ENCODE results near the gene OR4C45.
"Not testable (repeated sequence)": the region's sequence is repeated elsewhere in the genome, so short reads cannot be mapped to it uniquely, and the experiment has no call there.

OR4C45 gene

DNA sequence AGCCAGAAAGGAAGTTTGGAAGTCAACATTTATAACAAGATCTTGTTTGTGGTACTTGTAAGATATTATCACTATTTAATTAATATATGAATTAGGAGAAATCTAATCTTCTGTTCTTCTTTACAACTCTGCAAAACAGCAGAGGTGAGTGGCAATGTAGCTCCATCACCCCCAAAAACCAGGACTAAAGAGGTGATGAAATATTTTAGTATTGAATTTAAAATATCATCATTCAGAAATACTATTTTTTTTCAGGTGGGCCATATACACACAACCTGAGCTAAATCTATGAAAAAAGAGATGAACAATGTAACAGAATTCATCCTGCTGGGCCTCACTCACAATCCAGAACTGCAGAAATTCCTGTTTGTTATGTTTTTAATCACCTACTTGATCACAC, at the start of gene OR4C45:
Gene OR4C45 (plus strand): TSS at position 301 of the 400 bp plus-strand sequence.
- H3K9me3 Mint-ChIP-seq, result peaks cover 30% of the 10 kb centered on the region
- no peak within 1 kb of the TSS for H3K27ac Mint-ChIP-seq
- no peaks in the 10 kb centered on the region for H3K27me3 Mint-ChIP-seq (ENCODE audit: low read depth)
- H3K36me3 Mint-ChIP-seq (ENCODE audit: low read depth), result no peaks in the 10 kb centered on the region
- no peak for DNase-seq (ENCODE audit: low spot score)
- H3K4me1 Mint-ChIP-seq (ENCODE audit: low read depth), result no peaks in the 10 kb centered on the region
- no peak within 1 kb of the TSS for H3K4me3 Mint-ChIP-seq

DNA sequence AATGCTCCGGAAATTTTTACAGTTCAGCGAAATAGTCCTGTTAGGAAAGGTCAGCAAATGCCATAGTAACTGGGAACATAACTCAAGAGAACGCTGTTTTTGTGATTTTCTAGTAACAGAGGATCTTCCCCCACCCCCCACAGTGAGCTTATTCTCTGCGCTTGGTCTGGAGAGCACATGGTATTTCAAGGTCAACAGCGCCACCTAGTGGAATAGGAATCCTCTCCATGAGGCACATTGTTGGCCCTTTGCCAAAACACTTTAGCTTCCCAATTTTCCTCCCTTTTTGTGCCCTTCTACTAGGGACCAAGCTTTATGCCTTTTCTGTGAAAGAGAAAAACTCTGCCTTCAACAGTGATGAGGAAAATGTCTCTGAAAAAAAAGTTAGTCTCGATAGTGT, 37.1 kb upstream of the OR4C45 start:
- H3K4me1 Mint-ChIP-seq (ENCODE audit: low read depth), result no peaks in the 10 kb centered on the region
- no peak overlapping the region for H3K27ac Mint-ChIP-seq
- DNase-seq (ENCODE audit: low spot score), result no peak
- H3K4me3 Mint-ChIP-seq, result no peak overlapping the region
- no peaks in the 10 kb centered on the region for H3K36me3 Mint-ChIP-seq (ENCODE audit: low read depth)
- H3K27me3 Mint-ChIP-seq (ENCODE audit: low read depth), result no peaks in the 10 kb centered on the region
- H3K9me3 Mint-ChIP-seq, result peaks cover 10% of the 10 kb centered on the region

DNA sequence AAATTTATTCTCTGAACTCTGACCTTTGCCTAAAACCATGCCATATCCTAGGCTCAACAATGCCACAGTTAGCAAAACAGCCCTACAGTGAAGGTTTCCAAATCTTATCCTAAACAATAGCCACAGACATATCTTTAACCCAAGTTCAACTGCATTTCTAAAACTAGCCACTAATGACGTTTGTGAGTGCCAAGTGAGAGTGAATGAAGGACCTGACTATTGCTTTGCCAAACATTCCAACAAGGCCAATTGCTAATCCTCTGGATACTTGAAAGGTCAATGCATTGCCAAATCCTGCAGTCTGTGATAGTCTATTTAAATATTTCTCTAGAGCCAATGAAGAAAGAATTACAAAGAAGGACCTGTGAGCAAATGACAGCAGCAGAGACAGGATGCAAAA, 2.5 kb upstream of the OR4C45 start:
- Mint-ChIP-seq H3K27ac (no peak overlapping the region), H3K4me1 (ENCODE audit: low read depth) (no peaks in the 10 kb centered on the region)

DNA sequence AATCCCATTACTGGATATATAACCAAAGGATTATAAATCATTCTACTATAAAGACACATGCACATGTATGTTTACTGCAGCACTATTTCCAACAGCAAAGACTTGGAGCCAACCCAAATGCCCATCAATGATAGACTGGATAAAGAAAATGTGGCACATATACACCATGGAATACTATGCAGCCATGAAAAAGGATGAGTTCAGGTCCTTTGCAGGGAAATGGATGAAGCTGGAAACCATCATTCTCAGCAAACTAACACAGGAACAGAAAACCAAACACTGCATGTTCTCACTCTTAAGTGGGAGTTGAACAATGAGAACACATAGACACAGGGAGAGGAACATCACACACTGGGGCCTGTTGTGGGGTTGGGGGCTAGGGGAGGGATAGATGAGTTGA, 3.6 kb downstream of the OR4C45 start:
- H3K36me3 Mint-ChIP-seq (ENCODE audit: low read depth); H3K4me3 Mint-ChIP-seq; H3K27me3 Mint-ChIP-seq (ENCODE audit: low read depth); DNase-seq (ENCODE audit: low spot score); H3K4me1 Mint-ChIP-seq (ENCODE audit: low read depth); H3K27ac Mint-ChIP-seq: not testable (repeated sequence)
- peaks cover 33% of the 10 kb centered on the region for H3K9me3 Mint-ChIP-seq

More for the DNA sequence above, 2.5 kb upstream of the OR4C45 start:
- no peak for DNase-seq (ENCODE audit: low spot score)
- Mint-ChIP-seq H3K4me3 (no peak overlapping the region), H3K36me3 (ENCODE audit: low read depth) (no peaks in the 10 kb centered on the region), H3K27me3 (ENCODE audit: low read depth) (no peaks in the 10 kb centered on the region), H3K9me3 (peaks cover 49% of the 10 kb centered on the region)

DNA sequence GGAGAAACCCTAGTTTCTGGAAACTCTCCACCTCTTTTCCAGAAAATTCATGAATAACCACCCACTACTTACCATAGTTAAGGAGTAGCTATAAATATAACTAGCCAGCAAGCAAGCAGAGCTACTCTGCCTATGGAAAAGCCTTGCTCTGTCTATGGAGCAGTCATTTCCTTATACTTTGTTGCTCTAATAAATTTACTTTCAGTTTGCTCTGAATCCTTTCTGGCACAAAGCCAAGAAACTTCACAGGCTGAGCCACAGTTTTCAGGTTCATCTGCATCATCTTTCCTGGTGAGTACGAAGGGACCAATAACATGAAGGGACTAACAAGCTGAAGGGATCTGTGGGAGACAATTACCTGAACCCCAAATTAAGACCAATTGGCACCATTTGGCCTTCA, 4.6 kb downstream of the OR4C45 start:
- no peak for DNase-seq (ENCODE audit: low spot score)
- H3K27ac Mint-ChIP-seq, result no peak overlapping the region
- no peaks in the 10 kb centered on the region for H3K27me3 Mint-ChIP-seq (ENCODE audit: low read depth)
- no peaks in the 10 kb centered on the region for H3K4me1 Mint-ChIP-seq (ENCODE audit: low read depth)
- H3K36me3 Mint-ChIP-seq (ENCODE audit: low read depth), result no peaks in the 10 kb centered on the region
- H3K4me3 Mint-ChIP-seq, result no peak overlapping the region
- H3K9me3 Mint-ChIP-seq, result peaks cover 32% of the 10 kb centered on the region

DNA sequence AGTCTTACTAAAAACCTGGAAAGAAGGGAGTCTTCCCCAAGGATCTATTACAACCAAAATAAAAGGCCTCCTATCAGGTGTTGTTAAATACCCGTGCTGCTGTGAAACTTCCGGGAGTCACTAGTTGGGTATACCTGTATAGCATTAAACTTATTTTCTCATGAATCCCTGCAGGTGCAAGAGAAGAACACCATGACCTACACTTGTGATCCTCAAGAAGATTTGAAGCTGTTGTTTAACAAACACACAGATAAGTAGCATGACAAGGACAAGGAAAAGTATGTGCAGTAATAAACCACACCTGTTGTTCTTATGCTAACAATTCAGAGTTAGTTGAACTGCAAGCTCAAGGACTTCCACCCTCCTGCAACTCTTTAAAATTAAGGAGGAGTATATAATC, 12.0 kb downstream of the OR4C45 start:
- H3K4me3 Mint-ChIP-seq, result no peak overlapping the region
- no peaks in the 10 kb centered on the region for H3K36me3 Mint-ChIP-seq (ENCODE audit: low read depth)
- no peaks in the 10 kb centered on the region for H3K4me1 Mint-ChIP-seq (ENCODE audit: low read depth)
- no peaks in the 10 kb centered on the region for H3K27me3 Mint-ChIP-seq (ENCODE audit: low read depth)
- peaks cover 10% of the 10 kb centered on the region for H3K9me3 Mint-ChIP-seq
- no peak for DNase-seq (ENCODE audit: low spot score)
- no peak overlapping the region for H3K27ac Mint-ChIP-seq

DNA sequence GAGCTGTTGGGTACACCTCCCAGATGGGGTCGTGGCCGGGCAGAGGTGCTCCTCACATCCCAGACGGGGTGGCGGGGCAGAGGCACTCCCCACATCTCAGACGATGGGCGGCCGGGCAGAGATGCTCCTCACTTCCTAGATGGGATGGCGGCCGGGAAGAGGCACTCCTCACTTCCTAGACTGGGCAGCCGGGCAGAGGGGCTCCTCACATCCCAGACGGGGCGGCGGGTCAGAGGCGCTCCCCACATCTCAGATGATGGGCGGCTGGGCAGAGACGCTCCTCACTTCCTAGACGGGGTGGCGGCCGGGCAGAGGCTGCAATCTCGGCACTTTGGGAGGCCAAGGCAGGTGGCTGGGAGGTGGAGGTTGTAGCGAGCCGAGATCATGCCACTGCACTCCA, 30.4 kb downstream of the OR4C45 start:
- H3K4me3 Mint-ChIP-seq; H3K36me3 Mint-ChIP-seq (ENCODE audit: low read depth); DNase-seq (ENCODE audit: low spot score); H3K27ac Mint-ChIP-seq; H3K27me3 Mint-ChIP-seq (ENCODE audit: low read depth); H3K4me1 Mint-ChIP-seq (ENCODE audit: low read depth): not testable (repeated sequence)
- peaks cover 28% of the 10 kb centered on the region for H3K9me3 Mint-ChIP-seq

DNA sequence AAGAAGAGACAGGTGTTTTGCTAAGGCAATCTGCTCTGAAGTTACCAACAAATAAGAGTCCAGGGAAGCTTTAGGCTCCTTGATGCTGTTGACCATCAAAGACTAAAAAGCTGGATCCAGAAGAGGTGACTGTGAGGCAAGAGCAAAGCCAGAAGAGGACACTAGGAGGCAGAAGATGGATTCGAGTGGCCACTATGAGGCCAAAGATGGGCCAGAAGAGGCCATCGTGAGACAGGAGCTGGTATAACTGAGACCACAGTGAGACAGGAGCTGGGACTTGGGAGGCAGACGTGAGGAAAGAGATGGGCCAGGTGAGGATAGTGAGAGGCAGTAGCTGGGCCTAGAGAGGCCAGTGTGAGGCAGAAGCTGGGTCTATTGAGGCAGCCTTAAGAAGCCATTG, 37.7 kb downstream of the OR4C45 start:
- H3K27me3 Mint-ChIP-seq (ENCODE audit: low read depth), result no peaks in the 10 kb centered on the region
- peaks cover 64% of the 10 kb centered on the region for H3K9me3 Mint-ChIP-seq
- H3K36me3 Mint-ChIP-seq (ENCODE audit: low read depth), result no peaks in the 10 kb centered on the region
- no peaks in the 10 kb centered on the region for H3K4me1 Mint-ChIP-seq (ENCODE audit: low read depth)
- no peak overlapping the region for H3K4me3 Mint-ChIP-seq
- H3K27ac Mint-ChIP-seq, result no peak overlapping the region
- DNase-seq (ENCODE audit: low spot score), result no peak

DNA sequence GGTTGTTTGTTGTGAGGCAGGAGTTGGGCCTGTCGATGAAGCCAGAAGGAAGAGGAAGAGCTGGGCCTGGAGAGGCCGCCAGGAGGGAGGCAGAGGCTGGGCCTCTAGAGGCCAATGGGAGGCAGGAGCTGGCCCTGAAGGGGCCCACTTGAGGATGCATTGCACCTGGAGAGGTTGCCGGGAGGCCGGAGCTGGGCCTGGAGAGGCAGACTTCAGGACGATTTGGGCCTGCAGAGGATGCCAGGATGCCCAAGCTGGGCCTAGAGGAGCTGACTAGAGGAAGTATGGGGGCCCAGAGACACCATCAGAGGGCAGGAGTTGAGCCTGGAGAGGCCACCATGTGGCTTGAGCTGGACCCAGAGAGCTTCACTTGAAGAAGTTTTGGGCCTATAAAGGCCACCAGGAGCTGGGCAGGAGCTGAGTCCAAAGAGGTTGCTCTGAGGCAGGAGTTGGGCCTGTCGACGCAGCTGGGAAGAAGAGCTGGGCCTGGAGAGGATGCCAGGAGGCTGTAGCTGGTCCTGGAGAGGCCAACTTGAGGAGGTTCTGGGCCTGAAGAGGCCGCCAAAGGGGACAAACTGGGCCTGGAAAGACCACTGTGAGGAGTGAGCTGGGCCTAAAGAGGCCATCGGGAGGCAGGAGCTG, 39.0 kb downstream of the OR4C45 start:
- no peak overlapping the region for H3K27ac Mint-ChIP-seq
- H3K4me3 Mint-ChIP-seq, result no peak overlapping the region
- H3K27me3 Mint-ChIP-seq (ENCODE audit: low read depth), result no peaks in the 10 kb centered on the region
- no peak for DNase-seq (ENCODE audit: low spot score)
- peaks cover 65% of the 10 kb centered on the region for H3K9me3 Mint-ChIP-seq
- H3K36me3 Mint-ChIP-seq (ENCODE audit: low read depth), result no peaks in the 10 kb centered on the region
- H3K4me1 Mint-ChIP-seq (ENCODE audit: low read depth), result no peaks in the 10 kb centered on the region

DNA sequence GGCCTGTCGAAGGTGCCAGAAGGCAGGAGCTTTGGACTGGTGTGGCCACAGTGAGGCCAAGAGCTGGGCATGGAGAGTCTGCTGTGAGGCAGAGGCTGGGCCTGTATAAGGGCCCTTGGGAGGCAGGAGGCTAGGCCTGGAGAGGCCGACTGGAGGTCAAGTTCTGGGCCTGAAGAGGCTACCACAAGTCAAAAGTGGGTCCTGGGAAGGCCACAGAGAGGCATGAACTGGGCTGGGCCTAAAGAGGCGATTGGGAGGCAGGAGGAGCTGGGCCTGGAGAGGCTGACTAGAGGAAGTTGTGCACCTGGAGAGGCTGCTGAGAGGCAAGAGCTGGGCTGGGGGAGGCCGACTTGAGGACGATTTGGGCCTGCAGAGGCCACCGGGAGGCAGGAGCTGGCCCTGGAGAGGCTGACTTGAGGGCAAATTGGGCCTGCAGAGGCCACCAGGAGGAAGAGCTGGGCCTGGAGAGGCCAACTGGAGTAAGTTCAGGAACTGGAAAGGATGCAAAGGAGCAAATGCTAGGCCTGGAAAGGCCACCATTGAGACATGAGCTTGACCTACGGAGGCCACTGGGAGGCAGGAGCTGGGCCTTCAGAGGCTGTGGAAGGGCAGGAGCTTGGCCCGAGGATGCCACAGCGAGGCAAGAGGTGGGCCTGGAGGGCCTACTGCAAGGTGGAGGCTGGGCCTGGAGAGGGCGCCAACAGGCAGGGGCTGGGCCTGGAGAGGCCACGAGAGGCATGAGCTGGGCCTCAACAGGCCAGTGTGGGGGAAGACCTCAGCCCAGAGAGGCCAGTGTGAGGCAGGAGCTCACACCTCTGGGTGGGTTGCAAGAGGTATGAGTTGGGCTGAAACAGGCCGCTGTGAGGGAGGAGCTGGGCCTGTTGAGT, 39.8 kb downstream of the OR4C45 start:
- no peaks in the 10 kb centered on the region for H3K36me3 Mint-ChIP-seq (ENCODE audit: low read depth)
- H3K27me3 Mint-ChIP-seq (ENCODE audit: low read depth), result no peaks in the 10 kb centered on the region
- H3K27ac Mint-ChIP-seq, result no peak overlapping the region
- no peak overlapping the region for H3K4me3 Mint-ChIP-seq
- H3K9me3 Mint-ChIP-seq, result peaks cover 73% of the 10 kb centered on the region
- no peak for DNase-seq (ENCODE audit: low spot score)
- H3K4me1 Mint-ChIP-seq (ENCODE audit: low read depth), result no peaks in the 10 kb centered on the region

DNA sequence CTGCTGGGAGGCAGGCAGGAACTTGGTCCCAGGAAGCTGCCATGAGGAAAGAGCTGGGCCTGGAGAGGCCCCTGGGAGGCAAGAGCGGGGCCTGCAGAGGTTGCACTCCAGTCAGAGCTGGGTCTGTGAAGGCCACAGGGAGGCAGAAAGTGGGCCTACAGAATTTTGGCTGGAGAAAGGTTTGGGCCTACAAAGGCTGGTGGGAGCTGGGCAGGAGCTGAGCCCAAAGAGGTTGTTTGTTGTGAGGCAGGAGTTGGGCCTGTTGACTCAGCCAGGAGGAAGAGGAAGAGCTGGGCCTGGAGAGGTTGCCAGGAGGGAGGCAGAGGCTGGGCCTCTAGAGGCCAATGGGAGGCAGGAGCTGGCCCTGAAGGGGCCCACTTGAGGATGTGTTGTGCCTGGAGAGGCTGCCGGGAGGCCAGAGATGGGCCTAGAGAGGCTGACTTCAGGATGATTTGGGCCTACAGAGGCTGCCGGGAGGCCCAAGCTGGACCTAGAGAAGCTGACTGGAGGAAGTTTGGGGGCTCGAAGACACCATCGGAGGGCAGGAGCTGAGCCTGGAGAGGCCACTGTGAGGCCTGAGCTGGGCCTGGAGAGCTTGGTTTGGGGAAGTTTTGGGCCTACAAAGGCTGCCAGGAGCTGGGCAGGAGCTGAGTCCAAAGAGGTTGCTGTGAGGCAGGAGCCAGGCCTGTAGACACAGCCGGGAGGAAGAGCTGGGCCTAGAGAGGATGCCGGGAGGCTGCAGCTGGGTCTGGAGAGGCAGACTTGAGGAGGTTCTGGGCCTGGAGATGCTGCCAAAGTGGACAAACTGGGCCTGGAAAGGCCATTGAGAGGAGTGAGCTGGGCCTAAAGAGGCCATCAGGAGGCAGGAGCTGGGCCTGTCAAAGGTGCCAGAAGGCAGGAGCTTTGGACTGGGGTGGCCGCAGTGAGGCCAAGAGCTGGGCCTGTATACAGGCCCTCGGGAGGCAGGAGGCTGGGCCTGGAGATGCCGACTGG, 40.7 kb downstream of the OR4C45 start:
- DNase-seq (ENCODE audit: low spot score), result no peak
- Mint-ChIP-seq H3K27me3 (ENCODE audit: low read depth) (no peaks in the 10 kb centered on the region), H3K4me1 (ENCODE audit: low read depth) (no peaks in the 10 kb centered on the region), H3K4me3 (no peak overlapping the region), H3K9me3 (peaks cover 81% of the 10 kb centered on the region), H3K27ac (no peak overlapping the region), H3K36me3 (ENCODE audit: low read depth) (no peaks in the 10 kb centered on the region)

DNA sequence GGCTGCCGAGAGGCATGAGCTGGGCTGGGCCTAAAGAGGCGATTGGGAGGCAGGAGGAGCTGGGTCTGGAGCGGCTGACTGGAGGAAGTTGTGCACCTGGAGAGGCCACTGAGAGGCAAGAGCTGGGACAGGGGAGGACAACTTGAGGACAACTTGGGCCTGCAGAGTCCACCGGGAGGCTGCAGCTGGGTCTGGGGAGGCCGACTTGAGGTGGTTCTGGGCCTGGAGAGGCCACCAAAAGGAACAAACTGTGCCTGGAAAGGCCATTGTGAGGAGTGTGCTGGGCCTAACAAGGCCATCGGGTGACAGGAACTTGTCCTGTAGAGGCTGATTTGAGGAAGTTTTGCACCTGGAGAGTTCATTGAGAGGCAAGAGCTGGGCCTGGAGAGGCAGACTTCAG, 41.5 kb downstream of the OR4C45 start:
- Mint-ChIP-seq H3K9me3 (peaks cover 82% of the 10 kb centered on the region), H3K36me3 (ENCODE audit: low read depth) (no peaks in the 10 kb centered on the region), H3K27ac (no peak overlapping the region), H3K27me3 (ENCODE audit: low read depth) (no peaks in the 10 kb centered on the region), H3K4me1 (ENCODE audit: low read depth) (no peaks in the 10 kb centered on the region), H3K4me3 (no peak overlapping the region)
- DNase-seq (ENCODE audit: low spot score), result no peak

DNA sequence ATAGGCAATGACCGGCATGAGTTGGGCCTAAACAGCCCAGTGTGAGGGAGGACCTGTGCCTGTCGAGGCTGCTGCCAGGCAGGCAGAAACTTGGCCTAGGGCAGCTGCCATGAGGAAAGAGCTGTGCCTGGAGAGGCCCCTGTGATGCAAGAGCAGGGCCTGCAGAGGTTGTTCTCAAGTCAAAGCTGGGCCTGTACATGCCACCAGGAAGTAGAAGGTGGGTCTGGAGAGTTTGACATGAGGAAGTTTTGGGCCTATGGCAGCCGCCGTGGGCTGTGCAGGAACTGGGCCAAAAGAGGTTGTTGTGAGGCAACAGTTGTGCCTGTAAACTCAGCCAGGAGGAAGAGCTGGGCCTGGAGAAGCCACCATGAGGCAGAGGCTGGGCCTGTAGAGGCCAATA, 43.2 kb downstream of the OR4C45 start:
- Mint-ChIP-seq H3K4me3 (no peak overlapping the region), H3K9me3 (peaks cover 79% of the 10 kb centered on the region), H3K27ac (no peak overlapping the region), H3K4me1 (ENCODE audit: low read depth) (no peaks in the 10 kb centered on the region), H3K27me3 (ENCODE audit: low read depth) (no peaks in the 10 kb centered on the region), H3K36me3 (ENCODE audit: low read depth) (no peaks in the 10 kb centered on the region)
- no peak for DNase-seq (ENCODE audit: low spot score)

DNA sequence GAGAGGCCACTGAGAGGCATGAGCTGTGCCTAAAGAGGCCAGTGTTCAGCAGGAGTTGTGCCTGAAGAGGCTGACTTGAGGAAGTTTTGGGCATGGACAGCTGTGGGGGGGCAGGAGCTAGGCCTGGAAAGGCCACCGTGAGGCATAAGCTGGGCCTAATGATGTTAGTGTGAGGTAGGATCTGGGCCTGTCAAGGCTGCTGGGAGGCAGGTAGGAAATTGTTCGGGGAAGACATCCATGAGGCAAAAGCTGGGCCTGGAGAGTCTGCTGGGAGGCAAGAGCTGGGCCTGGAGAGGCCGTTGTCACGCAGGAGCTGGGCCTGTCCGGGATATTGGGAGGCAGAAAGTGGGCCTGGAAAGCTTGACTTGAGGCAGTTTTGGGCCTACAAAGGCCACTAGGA, 44.9 kb downstream of the OR4C45 start:
- no peaks in the 10 kb centered on the region for H3K27me3 Mint-ChIP-seq (ENCODE audit: low read depth)
- no peak for DNase-seq (ENCODE audit: low spot score)
- H3K36me3 Mint-ChIP-seq (ENCODE audit: low read depth), result no peaks in the 10 kb centered on the region
- no peak overlapping the region for H3K4me3 Mint-ChIP-seq
- H3K4me1 Mint-ChIP-seq (ENCODE audit: low read depth), result no peaks in the 10 kb centered on the region
- H3K9me3 Mint-ChIP-seq, result peaks cover 69% of the 10 kb centered on the region
- H3K27ac Mint-ChIP-seq, result no peak overlapping the region

Measured in T-helper 2 cell treated with Interferon-gamma antibody and Interleukin-4, amounts not matched to agents 5 μg/mL and 100 μg/mL, for 36 hours (primary cell).